ENCODE results near the gene NUTM2D.
"Not testable (repeated sequence)": the region's sequence is repeated elsewhere in the genome, so short reads cannot be mapped to it uniquely, and the experiment has no call there.

GRCh38 chr10:87324559-87324958 lies 33.0 kb upstream of the NUTM2D start:
- not testable (repeated sequence) for TF ChIP-seq CTCF (tag by site-specific recombination; IDR thresholded peaks at IDR 0.05); MEIS1 (CRISPR knock-in tag; IDR thresholded peaks at IDR 0.05; ENCODE audit: borderline replicate concordance); ZNF704 (tag by site-specific recombination; IDR thresholded peaks at IDR 0.05); ZNF398 (tag by site-specific recombination; IDR thresholded peaks at IDR 0.05); ZNF580 (tag by site-specific recombination; IDR thresholded peaks at IDR 0.05); ZNF391 (tag by site-specific recombination; IDR thresholded peaks at IDR 0.05; ENCODE audit: borderline replicate concordance, low read depth)
- TF ChIP-seq REST (tag by site-specific recombination; IDR thresholded peaks at IDR 0.05) (peak; percentile 58; the same call in 1 of the 2 replicates), ZNF623 (tag by site-specific recombination; IDR thresholded peaks at IDR 0.05) (peak; percentile 69)
